K562 (cell line): ENCODE data around the gene ATM. TPM values are rescaled to one million over a fixed set of nuclear protein-coding genes. Genes with fewer than 3 reads are reported as not detected.

ENCODE experiments used
- CEBPB ChIP-seq: fragments of 450-650 bp; IDR thresholded peaks from 2 replicates; pipeline ENCODE4 v1.6.1; 2016; ENCODE audit warnings: missing genetic modification characterization, missing compliant biosample characterization
- CTBP1 ChIP-seq: fragments of 450-650 bp; IDR thresholded peaks from 2 replicates; pipeline ENCODE4 v1.6.1; 2016; ENCODE audit warnings: borderline replicate concordance
- ELF4 ChIP-seq: fragments of 450-650 bp; formaldehyde crosslinking; IDR thresholded peaks from 2 replicates; pipeline ENCODE4 v1.4.0; 2022; ENCODE audit warnings: missing genetic modification characterization
- FOS ChIP-seq: IDR thresholded peaks from 3 replicates; pipeline ENCODE4 v1.6.1; 2011; ENCODE audit not compliant: insufficient read length; ENCODE audit errors: extremely low read depth
- FOXM1 ChIP-seq, 2 experiments: fragments of 450-650 bp in 1 of 2; sonication (generic) in 1 of 2; formaldehyde crosslinking in 1 of 2; IDR thresholded peaks; 2 replicates each; pipeline versions ENCODE4 v1.6.1 to v1.9.0; 2017 to 2022; ENCODE audit warnings: low read depth in 2 of 2, mild to moderate bottlenecking in 2 of 2, missing genetic modification reagents in 1 of 2, moderate library complexity in 1 of 2
- HEY1 ChIP-seq: fragments of 250-450 bp; sonication (Bioruptor Pico); IDR thresholded peaks from 2 replicates; pipeline ENCODE4 v1.5.0; 2020; ENCODE audit warnings: mild to moderate bottlenecking, moderate library complexity, borderline replicate concordance
- HNRNPH1 ChIP-seq: fragments of 200-400 bp; formaldehyde crosslinking; optimal IDR thresholded peaks from 2 replicates; pipeline ENCODE3; 2017; ENCODE audit warnings: low read depth, mild to moderate bottlenecking, low read length, moderate library complexity
- HNRNPK ChIP-seq: fragments of 200-400 bp; formaldehyde crosslinking; IDR thresholded peaks from one replicate; pipeline ENCODE4 v1.6.1; 2018; ENCODE audit warnings: mild to moderate bottlenecking, low read depth, low read length; ENCODE audit not compliant: poor library complexity, severe bottlenecking
- ILK ChIP-seq: fragments of 450-650 bp; IDR thresholded peaks from 2 replicates; pipeline ENCODE4 v1.6.1; 2016; ENCODE audit warnings: missing genetic modification characterization, low read depth, mild to moderate bottlenecking, missing compliant biosample characterization, moderate library complexity, borderline replicate concordance
- IRF1 ChIP-seq: sonication (generic); formaldehyde crosslinking; IDR thresholded peaks from 2 replicates; pipeline ENCODE4 v1.8.0; 2022; ENCODE audit warnings: missing genetic modification reagents, mild to moderate bottlenecking, borderline replicate concordance
- MLX ChIP-seq, 2 experiments: fragments of 450-650 bp in 1 of 2; sonication (generic) in 1 of 2; formaldehyde crosslinking; conservative IDR thresholded peaks; 2 replicates each; pipeline versions ENCODE4 v1.4.0 to v1.8.1; 2020 to 2022; ENCODE audit warnings: mild to moderate bottlenecking in 1 of 2, missing genetic modification reagents in 1 of 2
- MTA2 ChIP-seq: fragments of 450-650 bp; IDR thresholded peaks from 2 replicates; pipeline ENCODE4 v1.6.1; 2016; ENCODE audit warnings: low read depth
- MYBL2 ChIP-seq, 2 experiments: fragments of 450-650 bp in 1 of 2; sonication (generic) in 1 of 2; formaldehyde crosslinking in 1 of 2; IDR thresholded peaks; 2 replicates each; pipeline versions ENCODE4 v1.6.1 to v1.8.1; 2017 to 2022; ENCODE audit warnings: borderline replicate concordance in 1 of 2, inconsistent platforms in 1 of 2, low read depth in 1 of 2, mild to moderate bottlenecking in 1 of 2, missing genetic modification reagents in 1 of 2, moderate library complexity in 1 of 2
- NFXL1 ChIP-seq: fragments of 450-650 bp; formaldehyde crosslinking; IDR thresholded peaks from 2 replicates; pipeline ENCODE4 v1.4.0; 2021; ENCODE audit warnings: mild to moderate bottlenecking
- OTX1 ChIP-seq: fragments of 450-650 bp; formaldehyde crosslinking; IDR thresholded peaks from 2 replicates; pipeline ENCODE4 v1.4.0; 2022; ENCODE audit warnings: mild to moderate bottlenecking
- PTRF ChIP-seq: fragments of 450-650 bp; IDR thresholded peaks from 2 replicates; pipeline ENCODE4 v1.6.1; 2016; ENCODE audit warnings: mild to moderate bottlenecking, missing genetic modification characterization, missing compliant biosample characterization
- SMAD3 ChIP-seq: fragments of 450-650 bp; formaldehyde crosslinking; conservative IDR thresholded peaks from 2 replicates; pipeline ENCODE4 v1.4.0; 2020; ENCODE audit warnings: mild to moderate bottlenecking
- SMARCE1 ChIP-seq: fragments of 450-650 bp; IDR thresholded peaks from 2 replicates; pipeline ENCODE4 v1.7.1; 2016; ENCODE audit warnings: mild to moderate bottlenecking
- TRIM24 ChIP-seq, 2 experiments: fragments of 450-650 bp; IDR thresholded peaks; 2 replicates each; pipeline ENCODE4 v1.6.1; 2016
- ZEB2 ChIP-seq: fragments of 450-650 bp; IDR thresholded peaks from 2 replicates; pipeline ENCODE4 v1.6.1; 2016
- ZKSCAN3 ChIP-seq: fragments of 250-450 bp; sonication (Bioruptor Pico); IDR thresholded peaks from 2 replicates; pipeline ENCODE4 v1.4.0; 2020
- ZNF518B ChIP-seq: fragments of 250-450 bp; sonication (Bioruptor Pico); IDR thresholded peaks from 2 replicates; pipeline ENCODE4 v1.5.0; 2021; ENCODE audit warnings: mild to moderate bottlenecking, moderate library complexity
- polyA plus RNA-seq, 8 experiments: library from polyadenylated mRNA; depleted of rRNA in 4 of 8; stranded (reverse) in 5 of 8; unstranded in 3 of 8; fragments of >200 nt; fragmentation: Nextera tagmentation in 2 of 8; fragmentation: Illumina TruSeq in 1 of 8; extraction: Ambion mirVana in 2 of 8; extraction: Trizol in 1 of 8; gene quantifications; 2 replicates each; pipeline versions ENCODE4 v1.2.1 to v1.2.3, GENCODE V29; 2011 to 2014; ENCODE audit warnings: inconsistent platforms in 1 of 8, missing spikeins in 1 of 8
- total RNA-seq, 7 experiments: library from RNA; depleted of rRNA in 6 of 7; stranded (reverse); fragments of >200 nt in 6 of 7; fragmentation: Illumina TruSeq in 2 of 7; extraction: Trizol in 2 of 7; gene quantifications; 2 replicates each; pipeline versions ENCODE4 v1.2.1 to v1.2.3, GENCODE V29; 2011 to 2021; ENCODE audit warnings: low replicate concordance in 1 of 7
- TF ChIP-seq, protein P1 (sequence below): sonication (generic); formaldehyde crosslinking; IDR thresholded peaks from 2 replicates; pipeline ENCODE4 v1.8.0; 2022; ENCODE audit warnings: mild to moderate bottlenecking, missing genetic modification reagents

Gene ATM
- total and polyA plus RNA-seq, 9 of the 15 experiments (the other 6 are each of a cell fraction or from before 2014, with no cell fraction given): 8.3 to 46.8 (median 26.2) TPM

GRCh38 chr11:108340973-108341372 lies 118.1 kb downstream of the ATM start (continued):
- no peak for TF ChIP-seq MLX (CRISPR knock-in tag; conservative IDR thresholded peaks at IDR 0.05)
- no peak for TF ChIP-seq HEY1 (CRISPR knock-in tag)
- TF ChIP-seq MTA2: peak; percentile 30; the same call in 1 of the 2 replicates
- peak; percentile 27 for TF ChIP-seq FOS
- no peak for TF ChIP-seq HNRNPK
- TF ChIP-seq TRIM24 (IDR thresholded peaks at IDR 0.05): peak in 1 of 2 experiments; percentile 60; a peak in 2 of 4 replicates
- no peak for TF ChIP-seq NFXL1 (CRISPR knock-in tag)
- TF ChIP-seq MYBL2 (IDR thresholded peaks at IDR 0.05; ENCODE audit: low read depth): no peak
- TF ChIP-seq MYBL2 (CRISPR knock-in tag; IDR thresholded peaks at IDR 0.05; ENCODE audit: borderline replicate concordance): no peak
- no peak for TF ChIP-seq FOXM1 (IDR thresholded peaks at IDR 0.05; ENCODE audit: low read depth)
- no peak for TF ChIP-seq FOXM1 (CRISPR knock-in tag; IDR thresholded peaks at IDR 0.05; ENCODE audit: low read depth)
- peak; percentile 98 for TF ChIP-seq ZEB2
- TF ChIP-seq ELF4 (CRISPR knock-in tag): 0 out of 2 replicates have a peak, but pooled peaks have one; percentile 28
- no peak for TF ChIP-seq OTX1 (CRISPR knock-in tag)
- TF ChIP-seq SMAD3 (CRISPR knock-in tag): no peak
- no peak for TF ChIP-seq IRF1
- TF ChIP-seq ZKSCAN3 (CRISPR knock-in tag): no peak
- TF ChIP-seq SMARCE1: peak; percentile 92
- TF ChIP-seq, protein P1, sequence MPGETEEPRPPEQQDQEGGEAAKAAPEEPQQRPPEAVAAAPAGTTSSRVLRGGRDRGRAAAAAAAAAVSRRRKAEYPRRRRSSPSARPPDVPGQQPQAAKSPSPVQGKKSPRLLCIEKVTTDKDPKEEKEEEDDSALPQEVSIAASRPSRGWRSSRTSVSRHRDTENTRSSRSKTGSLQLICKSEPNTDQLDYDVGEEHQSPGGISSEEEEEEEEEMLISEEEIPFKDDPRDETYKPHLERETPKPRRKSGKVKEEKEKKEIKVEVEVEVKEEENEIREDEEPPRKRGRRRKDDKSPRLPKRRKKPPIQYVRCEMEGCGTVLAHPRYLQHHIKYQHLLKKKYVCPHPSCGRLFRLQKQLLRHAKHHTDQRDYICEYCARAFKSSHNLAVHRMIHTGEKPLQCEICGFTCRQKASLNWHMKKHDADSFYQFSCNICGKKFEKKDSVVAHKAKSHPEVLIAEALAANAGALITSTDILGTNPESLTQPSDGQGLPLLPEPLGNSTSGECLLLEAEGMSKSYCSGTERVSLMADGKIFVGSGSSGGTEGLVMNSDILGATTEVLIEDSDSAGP (CRISPR knock-in tag): no peak
- TF ChIP-seq ZNF518B (CRISPR knock-in tag): no peak
- no peak for TF ChIP-seq ILK (tag)
- no peak for TF ChIP-seq HNRNPH1
- peak; percentile 69; the same call in 1 of the 2 replicates for TF ChIP-seq CTBP1
- TF ChIP-seq PTRF (tag): no peak
- peak; percentile 50; the same call in 1 of the 2 replicates for TF ChIP-seq CEBPB
